ENCODE measurements around the gene TIMP1. TPM values are rescaled to one million over a fixed set of nuclear protein-coding genes. Genes with fewer than 3 reads are reported as not detected.

Gene TIMP1
- total RNA-seq = 255 TPM
- long read RNA-seq, transcript TIMP1-201 (6 exons, 892 nt) = major isoform, 88 of 96 reads
- long read RNA-seq, partial matches to known transcripts = 3 of 96 reads
- long read RNA-seq, other reads (novel, unspliced or antisense) = 4 of 96 reads

DNA sequence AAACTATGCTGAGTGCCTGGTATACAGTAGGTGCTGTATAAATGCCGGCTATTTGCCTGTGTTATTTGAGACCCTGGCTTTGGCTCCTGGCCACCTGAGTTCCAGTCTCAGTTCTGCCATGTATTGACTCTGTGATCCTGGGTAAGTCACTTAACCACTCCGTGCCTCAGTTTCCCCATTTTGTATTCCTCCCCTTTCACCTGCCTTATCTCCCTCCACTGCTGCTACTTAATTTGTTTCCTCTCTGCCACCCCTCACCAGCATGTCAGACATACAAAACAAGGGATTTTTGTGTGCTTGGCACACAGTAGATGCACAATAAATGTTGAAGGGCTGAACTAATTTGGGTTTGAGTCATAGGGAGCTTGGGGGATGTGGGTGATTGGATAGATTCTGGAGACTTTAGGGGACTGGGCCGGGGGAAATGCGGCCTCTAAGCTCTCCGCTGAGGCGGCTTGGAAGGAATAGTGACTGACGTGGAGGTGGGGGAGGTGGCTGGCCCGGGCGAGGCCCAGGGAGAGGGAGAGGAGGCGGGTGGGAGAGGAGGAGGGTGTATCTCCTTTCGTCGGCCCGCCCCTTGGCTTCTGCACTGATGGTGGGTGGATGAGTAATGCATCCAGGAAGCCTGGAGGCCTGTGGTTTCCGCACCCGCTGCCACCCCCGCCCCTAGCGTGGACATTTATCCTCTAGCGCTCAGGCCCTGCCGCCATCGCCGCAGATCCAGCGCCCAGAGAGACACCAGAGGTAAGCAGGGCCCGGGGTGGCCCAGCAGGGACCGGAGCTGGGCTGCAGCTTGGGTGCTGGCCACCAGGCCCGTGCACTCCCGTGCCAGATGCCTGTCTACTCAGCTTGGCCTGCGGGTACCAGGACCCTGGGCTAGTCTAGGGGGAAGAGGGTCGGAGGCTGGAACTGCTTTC lies at the start of gene TIMP1:
Gene TIMP1, plus strand, starts transcription at position 706 of the 917 bp plus-strand sequence. CDS start 980 bp downstream, outside the sequence.
- peak; percentile 94 for DNase-seq (ENCODE audit: low spot score)
- intact Hi-C loops (cut with DNase I) = no loop called here

DNA sequence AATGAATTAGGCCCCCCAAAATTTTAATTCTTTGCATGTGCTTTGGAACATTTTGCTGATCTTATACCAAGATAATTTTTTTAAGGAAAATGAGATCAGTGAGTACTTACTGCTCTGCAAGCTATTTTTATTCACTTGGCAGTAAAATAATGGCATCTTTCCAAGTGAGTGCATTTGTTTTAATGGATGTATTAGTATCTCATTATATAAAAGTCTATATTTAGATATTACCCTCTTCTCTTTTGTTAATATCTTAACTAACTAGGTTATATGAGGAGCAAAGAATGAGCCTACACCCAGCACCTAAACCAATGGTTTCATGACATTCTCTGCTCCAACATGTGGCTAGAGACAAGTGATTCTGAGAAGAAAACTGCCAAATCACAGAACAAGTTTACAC lies 42.4 kb upstream of the TIMP1 start:
- intact Hi-C loops (cut with DNase I) = loop anchor here (5.0 kb wide), 1 partner anchor 112 kb away; the partner anchor contains the start of gene ELK1
- DNase-seq (ENCODE audit: low spot score) = no peak

DNA sequence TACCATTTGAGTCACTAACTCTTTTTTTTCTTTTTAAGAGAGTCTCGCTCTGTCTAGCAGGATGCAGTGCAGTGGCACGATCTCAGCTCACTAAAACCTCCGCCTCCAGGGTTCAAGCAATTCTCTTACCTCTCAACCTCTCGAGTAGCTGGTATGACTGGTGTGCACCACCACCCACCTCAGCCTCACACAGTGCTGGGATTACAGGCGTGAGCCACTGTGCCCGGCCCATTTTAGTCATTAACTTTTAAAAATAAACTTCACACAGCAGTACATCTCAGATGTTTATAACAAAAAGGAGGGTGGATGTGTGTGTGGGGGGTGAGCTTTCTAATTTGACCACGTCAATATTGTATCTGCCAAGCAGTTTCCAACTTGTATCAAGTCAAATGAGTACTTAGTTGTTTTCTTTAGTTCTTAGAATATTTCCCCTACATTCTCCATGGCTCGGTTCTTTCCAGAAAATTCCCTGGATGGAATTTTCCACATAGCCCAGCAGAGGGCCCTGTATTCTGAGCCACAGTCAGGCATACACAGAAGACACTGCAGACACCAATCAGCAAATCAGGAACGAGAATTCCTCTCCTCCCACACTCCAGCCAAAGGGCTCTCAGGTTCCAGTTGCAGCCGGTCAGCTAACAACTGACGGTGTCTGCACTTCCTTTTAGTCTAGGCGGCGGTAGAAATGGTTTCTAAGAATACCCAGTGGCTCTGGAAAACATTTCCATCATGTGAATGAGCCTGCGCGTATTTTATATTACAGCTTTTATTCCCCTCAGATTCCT lies 41.3 kb upstream of the TIMP1 start:
- peak; percentile 83 for DNase-seq (ENCODE audit: low spot score)
- intact Hi-C loops (cut with DNase I) = loop anchor here (5.0 kb wide), 1 partner anchor 111 kb away; the partner anchor contains the start of gene ELK1

DNA sequence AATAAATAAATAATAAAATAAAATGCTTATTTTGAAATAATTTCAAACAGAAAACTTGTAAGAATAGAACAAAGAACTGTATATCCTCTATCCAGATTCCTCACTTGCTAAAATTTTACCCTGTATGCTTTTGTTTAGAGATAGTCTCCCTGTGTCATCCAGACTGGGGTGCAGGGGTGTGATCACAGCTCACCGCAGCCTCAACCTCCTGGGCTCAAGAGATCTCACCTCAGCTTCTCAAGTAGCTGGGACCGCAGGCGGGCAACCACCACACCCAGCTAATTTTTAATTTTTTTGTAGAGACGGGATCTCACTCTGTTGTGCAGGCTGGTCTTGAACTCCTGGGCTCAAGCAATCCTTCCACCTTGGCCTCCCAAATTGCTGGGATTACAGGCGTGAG lies 38.7 kb upstream of the TIMP1 start:
- DNase-seq (ENCODE audit: low spot score) = no peak
- intact Hi-C loops (cut with DNase I) = loop anchor here (5.0 kb wide), 1 partner anchor 109 kb away; the partner anchor contains the start of gene ELK1

DNA sequence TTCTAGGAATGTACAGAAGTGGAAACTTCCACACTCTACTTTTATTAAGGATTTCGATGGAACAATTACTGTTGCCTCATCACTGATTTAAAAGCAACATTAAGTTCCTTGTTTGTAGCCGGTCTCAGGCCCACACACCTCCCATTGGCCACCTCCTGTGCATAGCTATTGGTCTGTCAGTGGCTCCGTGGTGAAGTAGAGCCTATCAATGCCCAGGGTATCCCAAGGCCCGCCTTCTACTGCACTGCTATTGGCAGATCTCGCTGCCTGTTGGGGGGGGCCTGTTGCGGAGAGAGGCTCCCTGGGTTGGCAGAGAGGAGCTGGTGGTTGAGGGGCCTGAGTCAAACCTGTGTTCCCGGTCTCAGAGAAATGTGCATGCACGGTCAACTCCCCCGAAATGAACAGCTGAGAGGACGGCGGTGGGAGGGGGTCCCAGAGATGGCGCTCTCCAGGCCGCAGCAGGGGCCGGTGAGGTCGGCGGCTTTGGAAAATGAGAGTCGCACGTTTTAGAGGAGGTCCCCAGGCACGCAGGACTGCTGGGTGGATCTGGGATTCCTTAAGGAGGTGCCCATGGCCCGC lies 26.1 kb upstream of the TIMP1 start:
- intact Hi-C loops (cut with DNase I) = no loop called here
- DNase-seq (ENCODE audit: low spot score) = peak; percentile 93

DNA sequence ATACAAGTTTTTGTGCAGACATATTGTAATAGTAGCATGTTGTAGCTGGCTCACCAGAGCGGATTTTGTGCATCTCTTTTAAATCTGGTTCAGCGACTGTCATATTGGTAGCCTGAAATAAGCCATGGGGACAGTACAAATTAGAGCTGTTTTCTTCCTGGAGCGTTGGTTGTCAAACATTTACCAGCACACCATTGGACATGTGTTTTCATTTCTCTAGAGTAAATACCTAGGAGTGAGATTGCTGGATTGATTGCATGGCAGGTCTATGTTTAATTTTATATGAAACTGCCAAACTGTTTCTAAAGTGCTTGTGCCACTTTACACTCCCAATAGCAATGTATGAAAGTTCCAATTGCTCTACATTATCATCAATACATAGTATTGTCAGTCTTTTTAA lies 23.8 kb upstream of the TIMP1 start:
- DNase-seq (ENCODE audit: low spot score) = no peak
- intact Hi-C loops (cut with DNase I) = no loop called here

GRCh38 chrX:47560179-47560933 lies 21.9 kb upstream of the TIMP1 start:
- no peak for DNase-seq (ENCODE audit: low spot score)
- intact Hi-C loops (cut with DNase I) = no loop called here

DNA sequence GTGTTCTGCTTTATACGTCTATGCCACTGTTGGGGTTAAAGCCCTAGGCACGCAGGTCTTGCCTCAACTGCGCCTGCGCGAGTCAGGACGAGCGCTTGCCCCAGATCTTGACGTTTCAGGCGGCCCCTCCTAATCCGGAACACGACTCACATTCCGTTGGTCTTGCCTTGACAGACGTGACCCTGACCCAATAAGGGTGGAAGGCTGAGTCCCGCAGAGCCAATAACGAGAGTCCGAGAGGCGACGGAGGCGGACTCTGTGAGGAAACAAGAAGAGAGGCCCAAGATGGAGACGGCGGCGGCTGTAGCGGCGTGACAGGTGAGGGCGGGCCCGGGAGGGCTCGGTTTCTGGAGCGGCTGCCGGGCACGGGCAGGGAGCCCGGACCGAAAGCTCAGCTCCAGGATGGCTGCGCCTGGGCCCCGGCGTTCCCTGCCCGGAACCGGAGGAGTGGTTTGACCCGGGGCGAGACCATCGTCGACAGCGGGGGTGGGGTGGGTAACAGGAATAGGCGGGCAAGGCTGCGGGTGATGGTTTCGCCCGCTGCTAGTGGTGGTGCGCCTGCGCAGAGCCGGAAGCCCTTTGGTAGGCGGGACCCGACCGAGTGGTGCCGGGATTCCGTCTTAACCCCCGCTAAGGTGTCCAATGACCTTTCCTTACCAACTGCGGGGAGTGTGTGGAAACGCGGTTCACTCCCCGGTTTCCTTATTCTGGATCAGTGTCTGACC lies 21.1 kb upstream of the TIMP1 start, which contains the start of gene ARAF:
Gene ARAF, plus strand, starts transcription at position 272 of the 725 bp plus-strand sequence. CDS start 1,763 bp downstream, outside the sequence.
- intact Hi-C loops (cut with DNase I) = no loop called here
- DNase-seq (ENCODE audit: low spot score) = peak; percentile 98

DNA sequence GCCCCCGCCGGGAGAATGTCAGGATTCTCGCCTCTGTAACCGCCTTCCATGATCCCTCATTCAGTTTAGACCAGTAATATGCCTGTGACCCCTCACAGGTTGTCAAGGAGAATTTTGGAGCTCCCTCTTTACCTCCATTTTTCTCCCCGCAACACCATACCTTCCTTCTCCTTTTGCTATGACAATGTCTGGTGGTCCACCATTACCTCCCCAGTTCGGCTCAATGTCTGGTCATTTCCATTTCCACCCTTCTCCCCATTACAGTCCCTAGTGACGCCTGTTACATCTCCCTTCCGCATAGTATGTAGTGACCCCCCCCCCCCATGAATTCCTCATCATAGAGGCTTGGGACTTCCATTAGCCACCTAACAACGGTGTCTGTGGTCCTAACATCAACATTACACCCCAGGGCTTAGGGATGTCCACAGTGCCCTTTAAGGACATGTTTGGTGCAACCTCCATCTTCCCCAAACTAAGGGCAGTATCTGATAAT lies 20.5 kb upstream of the TIMP1 start:
- no peak for DNase-seq (ENCODE audit: low spot score)
- intact Hi-C loops (cut with DNase I) = no loop called here

DNA sequence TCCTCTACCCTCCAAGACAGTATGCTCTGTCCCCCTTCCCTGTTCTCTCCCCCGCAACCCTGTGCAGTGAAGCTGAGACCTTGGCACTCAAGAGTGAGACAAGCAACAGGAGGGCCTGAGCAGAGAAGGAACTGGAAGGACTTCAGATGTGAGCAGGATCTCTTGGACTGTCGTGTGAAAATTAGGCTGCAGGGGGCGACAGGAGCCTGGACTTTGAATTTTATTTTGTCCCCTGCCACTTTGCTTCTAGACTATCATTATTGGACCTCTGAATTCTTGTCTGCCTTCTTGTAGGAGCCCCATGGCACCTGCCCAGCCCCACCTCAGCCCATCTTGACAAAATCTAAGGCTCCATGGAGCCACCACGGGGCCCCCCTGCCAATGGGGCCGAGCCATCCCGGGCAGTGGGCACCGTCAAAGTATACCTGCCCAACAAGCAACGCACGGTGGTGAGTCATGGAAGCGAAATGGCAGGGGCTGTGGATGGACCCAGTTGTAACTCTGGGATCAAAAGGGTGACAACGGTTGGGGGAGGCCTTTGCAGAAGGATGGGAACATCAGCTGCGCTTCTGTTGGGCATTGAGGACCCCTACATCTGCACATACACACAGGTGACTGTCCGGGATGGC lies 19.5 kb upstream of the TIMP1 start:
- DNase-seq (ENCODE audit: low spot score) = no peak
- intact Hi-C loops (cut with DNase I) = no loop called here

DNA sequence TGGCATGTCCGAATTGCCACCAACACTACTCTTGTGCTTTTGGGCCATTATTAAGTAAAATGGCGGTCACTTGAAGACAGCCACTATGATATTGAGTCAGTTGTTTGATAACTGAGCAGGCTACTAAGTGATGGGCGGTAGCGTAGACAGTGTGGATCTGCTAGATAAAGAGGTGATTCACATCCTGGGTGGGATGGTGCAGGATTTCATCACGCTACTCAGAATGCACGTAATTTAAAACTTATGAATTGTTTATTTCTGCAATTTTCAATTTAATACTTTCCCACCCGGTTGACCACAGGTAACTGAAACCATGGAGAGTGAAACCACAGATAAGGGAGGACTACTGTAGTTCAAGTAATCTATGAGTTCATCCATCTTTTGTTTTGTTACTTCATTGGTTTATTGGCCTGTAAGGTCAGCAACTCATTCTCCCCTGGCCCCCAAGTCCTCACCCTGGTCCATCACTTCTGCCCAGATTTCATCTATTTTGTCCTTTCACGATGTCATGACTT lies 18.4 kb upstream of the TIMP1 start:
- DNase-seq (ENCODE audit: low spot score) = no peak
- intact Hi-C loops (cut with DNase I) = no loop called here

- intact Hi-C loops (cut with DNase I) = no loop called here
- DNase-seq (ENCODE audit: low spot score) = no peak
Measured at GRCh38 chrX:47564438-47565085, 17.7 kb upstream of the TIMP1 start.

DNA sequence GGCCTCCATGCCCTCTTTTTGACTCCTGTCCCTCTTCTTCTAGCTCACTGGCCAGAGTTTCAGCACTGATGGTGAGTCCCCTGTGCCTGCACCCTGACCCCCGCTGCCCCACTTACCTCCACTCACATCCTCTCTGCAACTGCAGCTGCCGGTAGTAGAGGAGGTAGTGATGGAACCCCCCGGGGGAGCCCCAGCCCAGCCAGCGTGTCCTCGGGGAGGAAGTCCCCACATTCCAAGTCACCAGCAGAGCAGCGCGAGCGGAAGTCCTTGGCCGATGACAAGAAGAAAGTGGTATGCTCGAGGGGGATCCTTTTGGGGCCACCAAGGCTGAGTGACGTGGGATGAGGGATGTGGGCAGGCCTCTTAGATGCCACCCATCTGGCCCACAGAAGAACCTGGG lies 15.4 kb upstream of the TIMP1 start:
- no peak for DNase-seq (ENCODE audit: low spot score)
- intact Hi-C loops (cut with DNase I) = no loop called here

- intact Hi-C loops (cut with DNase I) = no loop called here
- no peak for DNase-seq (ENCODE audit: low spot score)
Measured at GRCh38 chrX:47568656-47569295, 13.5 kb upstream of the TIMP1 start.

GRCh38 chrX:47570794-47571193 lies 11.4 kb upstream of the TIMP1 start:
- intact Hi-C loops (cut with DNase I) = loop anchor here (5.0 kb wide), 1 partner anchor 72 kb away; no protein-coding TSS in a partner anchor

DNA sequence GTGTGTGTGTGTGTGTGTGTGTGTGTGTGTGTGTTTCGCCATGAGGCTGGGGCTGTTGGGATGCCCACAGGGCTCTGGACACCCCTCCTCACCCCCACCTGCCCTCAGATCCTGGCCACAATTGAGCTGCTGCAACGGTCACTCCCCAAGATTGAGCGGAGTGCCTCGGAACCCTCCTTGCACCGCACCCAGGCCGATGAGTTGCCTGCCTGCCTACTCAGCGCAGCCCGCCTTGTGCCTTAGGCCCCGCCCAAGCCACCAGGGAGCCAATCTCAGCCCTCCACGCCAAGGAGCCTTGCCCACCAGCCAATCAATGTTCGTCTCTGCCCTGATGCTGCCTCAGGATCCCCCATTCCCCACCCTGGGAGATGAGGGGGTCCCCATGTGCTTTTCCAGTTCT lies 11.0 kb upstream of the TIMP1 start:
- intact Hi-C loops (cut with DNase I) = loop anchor here (5.0 kb wide), 1 partner anchor 71 kb away; no protein-coding TSS in a partner anchor
- DNase-seq (ENCODE audit: low spot score) = no peak

More at GRCh38 chrX:47570794-47571193, 11.4 kb upstream of the TIMP1 start:
- DNase-seq (ENCODE audit: low spot score) = no peak

All from cardiac septum (tissue), 1 donor.